Measurements from ENCODE around the gene BGLAP. TPM values are rescaled to one million over a fixed set of nuclear protein-coding genes. Genes with fewer than 3 reads are reported as not detected.

Gene BGLAP
- total and polyA plus RNA-seq, 2 of the 13 experiments (the other 11 are each of a cell fraction or from before 2014, with no cell fraction given) = 0.62 to 1.6 TPM

GRCh38 chr1:156270314-156270713, 28.3 kb downstream of the BGLAP start:
- H3K4me3 ChIP-seq (replicated peaks in 1 of 3; ENCODE audit: insufficient read depth in 1 of 3, low read depth in 2 of 3, low read length in 3 of 3) = no peak overlapping the region
- FAIRE-seq (no peak), ATAC-seq (no peak), DNase-seq (ENCODE audit: low spot score) (no peak)
- peaks cover 49 to 82% of the 10 kb centered on the region in 2 experiments for H3K36me3 ChIP-seq (replicated peaks in 1 of 2; ENCODE audit: control insufficient read depth in 1 of 2, insufficient read depth in 2 of 2, low read length in 2 of 2)
- H3K4me2 ChIP-seq (ENCODE audit: low read depth, low read length) = no peak overlapping the region
- BruUV-seq (replicated peaks) = no TSS peak
- H3K27ac ChIP-seq (ENCODE audit: extremely low read length, insufficient read depth, low read length) = no peak overlapping the region
- H4K20me1 ChIP-seq (ENCODE audit: insufficient read depth, low read length) = no peaks in the 10 kb centered on the region
- no peak overlapping the region for H3K9ac ChIP-seq (ENCODE audit: insufficient read depth, low read depth, low read length)
- no peaks in the 10 kb centered on the region for H3K9me3 ChIP-seq (ENCODE audit: low read length)
- no peaks in the 10 kb centered on the region for H3K27me3 ChIP-seq (ENCODE audit: control insufficient read depth in 1 of 2, insufficient read depth in 2 of 2, low read length in 2 of 2)
- POLR2A ChIA-PET = interaction anchor here (3.1 kb wide), 1 partner anchor 12 kb away, joined by 18 read pairs; the partner anchor contains the start of gene SMG5
- no peak for TF ChIP-seq ZNF678 (CRISPR knock-in tag; IDR thresholded peaks at IDR 0.05)
- no peak for TF ChIP-seq ZNF766 (CRISPR knock-in tag; IDR thresholded peaks at IDR 0.05; ENCODE audit: borderline replicate concordance)
- no peak for TF ChIP-seq ZBTB39 (CRISPR knock-in tag; IDR thresholded peaks at IDR 0.05)
- TF ChIP-seq KLF9 (CRISPR knock-in tag; IDR thresholded peaks at IDR 0.05; ENCODE audit: low read depth) = no peak
- TF ChIP-seq STAG1 (CRISPR knock-in tag; IDR thresholded peaks at IDR 0.05) = no peak
- no peak for TF ChIP-seq ZSCAN29 (CRISPR knock-in tag; conservative IDR thresholded peaks at IDR 0.05)
- no peak for TF ChIP-seq ZFP36L2 (CRISPR knock-in tag; IDR thresholded peaks at IDR 0.05)
- intact Hi-C loops (cut with micrococcal nuclease; ENCODE audit: unreplicated experiment) (no loop called here), in situ Hi-C loops (cut with HindIII; ENCODE audit: extremely low pct_ligation_motif_present, low pct_unique_long_range_greater_than_20kb) (no loop called here)
- H3K79me2 ChIP-seq (ENCODE audit: insufficient read depth, low read length) = no peaks in the 10 kb centered on the region
- H2AFZ ChIP-seq (ENCODE audit: low read length) = no peak overlapping the region
- CTCF ChIA-PET (ENCODE audit: low intra/inter-chr PET ratio, low total read pairs) = no interaction called here
- H3K4me1 ChIP-seq (ENCODE audit: insufficient read depth, low read length) = no peaks in the 10 kb centered on the region
- 100% methylated on average over 3 of the region's 3 CpGs for WGBS (ENCODE audit: low lambda C conversion rate)

GRCh38 chr1:156276532-156276931, 34.5 kb downstream of the BGLAP start:
- in situ Hi-C loops (cut with HindIII; ENCODE audit: extremely low pct_ligation_motif_present, low pct_unique_long_range_greater_than_20kb) = no loop called here
- H3K36me3 ChIP-seq (replicated peaks in 1 of 2; ENCODE audit: control insufficient read depth in 1 of 2, insufficient read depth in 2 of 2, low read length in 2 of 2) = peaks cover 39 to 84% of the 10 kb centered on the region in 2 experiments
- H3K4me3 ChIP-seq (replicated peaks in 1 of 3; ENCODE audit: insufficient read depth in 1 of 3, low read depth in 2 of 3, low read length in 3 of 3) = no peak overlapping the region
- no peak overlapping the region for H3K27ac ChIP-seq (ENCODE audit: extremely low read length, insufficient read depth, low read length)
- peaks cover 32% of the 10 kb centered on the region for H3K79me2 ChIP-seq (ENCODE audit: insufficient read depth, low read length)
- POLR2A ChIA-PET = no interaction called here
- no peak overlapping the region for H3K9ac ChIP-seq (ENCODE audit: insufficient read depth, low read depth, low read length)
- H3K27me3 ChIP-seq (ENCODE audit: control insufficient read depth in 1 of 2, insufficient read depth in 2 of 2, low read length in 2 of 2) = no peaks in the 10 kb centered on the region
- peaks cover 19% of the 10 kb centered on the region for H3K4me1 ChIP-seq (ENCODE audit: insufficient read depth, low read length)
- CTCF ChIA-PET (ENCODE audit: low intra/inter-chr PET ratio, low total read pairs) = no interaction called here
- intact Hi-C loops (cut with micrococcal nuclease; ENCODE audit: unreplicated experiment) = no loop called here
- H3K4me2 ChIP-seq (ENCODE audit: low read depth, low read length) = no peak overlapping the region
- ATAC-seq (no peak), DNase-seq (ENCODE audit: low spot score) (no peak), FAIRE-seq (no peak)
- peaks cover 11% of the 10 kb centered on the region for H4K20me1 ChIP-seq (ENCODE audit: insufficient read depth, low read length)
- BruUV-seq (replicated peaks) = no TSS peak
- H3K9me3 ChIP-seq (ENCODE audit: low read length) = no peaks in the 10 kb centered on the region
- H2AFZ ChIP-seq (ENCODE audit: low read length) = no peak overlapping the region
- TF ChIP-seq ZBTB8A (CRISPR knock-in tag; IDR thresholded peaks at IDR 0.05; ENCODE audit: borderline replicate concordance, low read depth) (no peak), ZNF713 (CRISPR knock-in tag; IDR thresholded peaks at IDR 0.05) (no peak), ZNF280B (CRISPR knock-in tag; IDR thresholded peaks at IDR 0.05; ENCODE audit: borderline replicate concordance) (no peak), SMAD3 (CRISPR knock-in tag; IDR thresholded peaks at IDR 0.05) (no peak), RBM39 (IDR thresholded peaks at IDR 0.05; ENCODE audit: low read depth, low read length, poor library complexity, severe bottlenecking) (no peak), RNF2 (conservative IDR thresholded peaks at IDR 0.05; ENCODE audit: low read depth) (no peak), SIX4 (CRISPR knock-in tag; IDR thresholded peaks at IDR 0.05) (no peak), ZSCAN25 (CRISPR knock-in tag; IDR thresholded peaks at IDR 0.05) (no peak)
- TF ChIP-seq, protein P1, sequence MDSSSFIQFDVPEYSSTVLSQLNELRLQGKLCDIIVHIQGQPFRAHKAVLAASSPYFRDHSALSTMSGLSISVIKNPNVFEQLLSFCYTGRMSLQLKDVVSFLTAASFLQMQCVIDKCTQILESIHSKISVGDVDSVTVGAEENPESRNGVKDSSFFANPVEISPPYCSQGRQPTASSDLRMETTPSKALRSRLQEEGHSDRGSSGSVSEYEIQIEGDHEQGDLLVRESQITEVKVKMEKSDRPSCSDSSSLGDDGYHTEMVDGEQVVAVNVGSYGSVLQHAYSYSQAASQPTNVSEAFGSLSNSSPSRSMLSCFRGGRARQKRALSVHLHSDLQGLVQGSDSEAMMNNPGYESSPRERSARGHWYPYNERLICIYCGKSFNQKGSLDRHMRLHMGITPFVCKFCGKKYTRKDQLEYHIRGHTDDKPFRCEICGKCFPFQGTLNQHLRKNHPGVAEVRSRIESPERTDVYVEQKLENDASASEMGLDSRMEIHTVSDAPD (CRISPR knock-in tag; IDR thresholded peaks at IDR 0.05) = no peak

Data from HepG2 (cell line).